NCI-H526 treated with DMSO at 0.1 percent for 48 hours (cell line): ENCODE results near the gene GNAO1.
A peak's percentile ranks its signal among the peaks of the same experiment; 100 is the strongest.

Source experiments
- DNase-seq: peaks from one replicate; lab custom pipeline; 2025; lab: John Stamatoyannopoulos, UW

GNAO1 gene

GRCh38 chr16:56312556-56312955, 121.3 kb downstream of the GNAO1 start:
- no peak for DNase-seq

GRCh38 chr16:56314244-56314850, 123.1 kb downstream of the GNAO1 start:
- DNase-seq = no peak

GRCh38 chr16:56315955-56316354, 124.7 kb downstream of the GNAO1 start:
- DNase-seq = no peak

- no peak for DNase-seq
Observed at GRCh38 chr16:56316545-56316944, 125.3 kb downstream of the GNAO1 start.

GRCh38 chr16:56317998-56318826, 126.9 kb downstream of the GNAO1 start:
- peak; percentile 2 for DNase-seq

- no peak for DNase-seq
Observed at GRCh38 chr16:56318827-56319140, 127.5 kb downstream of the GNAO1 start.

GRCh38 chr16:56319376-56319775, 128.1 kb downstream of the GNAO1 start:
- DNase-seq = no peak

GRCh38 chr16:56320056-56320455, 128.8 kb downstream of the GNAO1 start:
- no peak for DNase-seq

GRCh38 chr16:56320811-56321558, 129.7 kb downstream of the GNAO1 start:
- no peak for DNase-seq

GRCh38 chr16:56321571-56321970, 130.3 kb downstream of the GNAO1 start:
- DNase-seq = no peak

- DNase-seq = no peak
Observed at GRCh38 chr16:56324406-56324805, 133.1 kb downstream of the GNAO1 start.

- DNase-seq = no peak
Observed at GRCh38 chr16:56325956-56326355, 134.7 kb downstream of the GNAO1 start.

- no peak for DNase-seq
Observed at GRCh38 chr16:56327071-56327928, 136.0 kb downstream of the GNAO1 start.

- DNase-seq = no peak
Observed at GRCh38 chr16:56327929-56328258, 136.6 kb downstream of the GNAO1 start.

GRCh38 chr16:56328276-56329022, 137.2 kb downstream of the GNAO1 start:
- no peak for DNase-seq

- no peak for DNase-seq
Observed at GRCh38 chr16:56329887-56330286, 138.6 kb downstream of the GNAO1 start.

GRCh38 chr16:56330476-56330875, 139.2 kb downstream of the GNAO1 start:
- no peak for DNase-seq

GRCh38 chr16:56331399-56331798, 140.1 kb downstream of the GNAO1 start:
- DNase-seq = no peak

GRCh38 chr16:56331915-56332314, 140.6 kb downstream of the GNAO1 start:
- no peak for DNase-seq

- no peak for DNase-seq
Observed at GRCh38 chr16:56332464-56333079, 141.3 kb downstream of the GNAO1 start.

GRCh38 chr16:56334761-56335160, 143.5 kb downstream of the GNAO1 start:
- no peak for DNase-seq
